NCI-H1694 (cell line): ENCODE results near the gene LDB1.

ENCODE experiments used
- DNase-seq: peaks from one replicate; lab custom pipeline; 2025; lab: John Stamatoyannopoulos, UW

LDB1 gene

DNA sequence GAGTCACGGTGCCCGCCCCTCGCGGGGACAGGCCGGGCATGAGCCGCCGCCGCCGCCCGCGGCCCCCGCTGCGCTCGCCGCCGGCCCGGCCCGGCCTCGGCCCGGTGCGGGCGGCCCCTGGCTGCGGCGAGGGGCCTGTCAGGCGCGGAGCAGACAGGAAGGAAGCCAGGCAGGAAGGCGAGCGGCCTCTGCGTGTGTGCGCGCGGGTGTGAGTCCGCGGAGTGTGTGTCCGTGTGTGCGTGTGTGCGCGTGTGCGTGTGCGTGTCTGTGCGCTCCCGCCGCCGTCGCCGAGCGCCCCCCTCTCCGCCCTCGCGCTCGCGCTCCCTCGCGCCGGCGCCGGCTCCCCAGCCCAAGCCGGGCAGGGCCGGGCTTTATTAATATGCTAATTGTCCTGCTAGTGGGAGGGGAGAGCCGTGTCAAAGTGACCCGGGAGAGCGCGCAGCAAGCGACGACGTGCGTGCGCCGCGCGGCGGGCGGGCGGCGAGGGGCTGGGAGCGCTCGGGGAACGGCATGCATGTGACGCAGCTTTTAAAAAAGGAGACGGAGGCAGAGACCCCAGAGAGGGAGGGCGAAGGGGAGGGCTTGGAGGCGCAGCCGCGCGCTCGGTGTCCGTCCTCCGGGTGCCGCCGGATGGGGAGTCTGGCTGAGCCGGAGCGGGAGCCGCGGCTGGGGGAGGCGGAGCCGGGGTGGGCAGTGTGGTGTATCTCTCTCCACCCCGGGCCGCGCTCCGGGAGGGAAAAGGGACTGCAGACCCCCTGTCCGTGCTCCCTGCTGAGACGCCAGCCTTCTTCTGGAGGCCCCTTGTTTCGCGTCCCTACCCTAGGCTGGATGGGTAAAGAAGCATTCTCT, at the start of gene LDB1:
Gene LDB1, minus strand, starts transcription at position 227 of the 849 bp plus-strand sequence. CDS start 258 bp downstream, outside the sequence.
- peak; percentile 38 for DNase-seq

GRCh38 chr10:102167861-102168260, 47.7 kb upstream of the LDB1 start:
- DNase-seq = no peak

DNA sequence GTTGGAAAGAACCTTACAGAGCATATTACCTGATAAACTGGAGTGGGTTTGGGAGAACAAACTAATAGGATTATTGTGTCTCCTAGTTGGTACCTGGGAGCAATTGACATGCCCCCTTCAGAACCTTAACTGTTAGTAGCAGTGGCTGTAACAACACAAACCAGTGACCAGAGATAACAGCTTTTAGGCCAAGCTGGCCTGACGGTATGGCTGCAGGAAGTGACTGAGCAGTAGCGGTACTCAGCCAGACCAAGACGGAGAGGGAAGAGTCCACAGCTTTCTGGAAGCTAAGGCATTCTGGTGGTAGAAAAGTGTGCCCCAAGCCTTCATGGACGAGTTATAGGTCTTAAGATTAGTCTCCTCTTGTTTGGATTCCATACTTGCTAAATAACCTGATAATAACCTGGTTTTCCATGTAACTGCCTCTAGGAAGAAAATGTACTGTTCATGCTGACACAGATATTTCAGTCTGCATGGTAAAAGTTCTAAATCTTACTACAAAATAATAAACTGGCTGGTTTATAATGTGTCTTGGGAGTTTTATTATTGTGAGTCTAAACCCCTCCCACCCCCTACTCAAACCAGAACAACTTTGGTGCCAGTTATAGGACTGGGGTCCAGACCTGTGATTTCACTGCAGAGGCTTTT, 43.3 kb upstream of the LDB1 start:
- no peak for DNase-seq

DNA sequence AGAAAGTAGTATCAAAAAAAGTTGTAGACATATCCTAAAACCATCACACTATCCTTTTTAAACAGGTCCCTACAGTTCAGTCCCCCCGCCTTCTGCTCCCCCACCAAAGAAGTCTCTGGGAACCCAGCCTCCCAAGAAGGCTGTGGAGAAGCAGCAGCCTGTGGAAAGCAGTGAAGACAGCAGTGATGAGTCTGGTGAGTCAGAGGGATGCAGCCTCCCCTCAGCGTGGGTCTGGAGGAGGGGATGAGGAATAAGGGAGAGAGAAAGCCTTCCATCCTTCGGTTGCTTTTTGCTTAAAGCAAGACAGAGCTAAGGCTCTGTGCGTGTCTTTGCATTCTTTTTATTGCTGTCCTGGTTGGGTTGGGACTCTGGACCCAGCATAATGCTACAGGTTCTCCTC, 39.7 kb upstream of the LDB1 start:
- no peak for DNase-seq

DNA sequence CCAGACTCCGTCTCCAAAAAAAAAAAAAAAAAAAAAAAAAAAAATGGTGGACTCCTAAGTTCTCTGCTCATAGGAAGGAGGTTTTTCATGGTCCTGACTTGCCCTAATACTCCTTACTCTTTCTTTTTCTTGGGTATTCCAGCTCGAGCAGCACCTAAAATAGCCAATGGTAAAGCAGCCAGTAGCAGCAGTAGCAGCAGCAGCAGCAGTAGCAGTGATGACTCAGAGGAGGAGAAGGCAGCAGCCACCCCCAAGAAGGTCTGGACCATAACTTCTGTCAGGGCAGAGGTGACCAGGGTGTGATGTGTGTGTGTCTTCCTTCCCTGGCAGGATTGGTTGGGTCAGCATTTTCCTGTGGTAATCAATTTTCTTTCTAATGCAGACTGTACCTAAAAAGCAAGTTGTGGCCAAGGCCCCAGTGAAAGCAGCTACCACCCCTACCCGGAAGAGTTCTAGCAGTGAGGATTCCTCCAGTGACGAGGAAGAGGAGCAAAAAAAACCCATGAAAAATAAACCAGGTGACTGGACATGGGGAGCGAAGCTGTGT, 39.0 kb upstream of the LDB1 start:
- DNase-seq = no peak

- no peak for DNase-seq
Observed at GRCh38 chr10:102157224-102157623, 37.1 kb upstream of the LDB1 start.

- no peak for DNase-seq
Observed at GRCh38 chr10:102154466-102155116, 34.4 kb upstream of the LDB1 start.

GRCh38 chr10:102153093-102153620, 33.0 kb upstream of the LDB1 start:
- no peak for DNase-seq

DNA sequence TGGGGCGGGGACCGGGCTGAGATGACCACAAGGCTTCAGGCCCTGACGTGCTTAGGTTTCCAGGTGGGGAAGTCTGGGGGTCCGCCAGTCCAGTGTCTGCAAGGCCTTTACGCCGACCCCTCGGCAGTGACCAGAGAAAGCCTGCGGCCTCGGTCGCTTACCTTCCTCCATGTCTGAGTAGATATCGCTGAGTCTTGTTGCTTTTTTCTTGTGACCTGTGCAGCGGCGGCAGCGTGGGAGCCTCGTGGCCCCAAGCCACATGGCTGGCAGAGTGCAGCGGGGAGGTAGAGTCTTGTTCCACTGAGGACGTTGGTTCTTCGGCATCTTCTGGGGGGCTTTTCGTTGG, 32.4 kb upstream of the LDB1 start:
- no peak for DNase-seq

DNA sequence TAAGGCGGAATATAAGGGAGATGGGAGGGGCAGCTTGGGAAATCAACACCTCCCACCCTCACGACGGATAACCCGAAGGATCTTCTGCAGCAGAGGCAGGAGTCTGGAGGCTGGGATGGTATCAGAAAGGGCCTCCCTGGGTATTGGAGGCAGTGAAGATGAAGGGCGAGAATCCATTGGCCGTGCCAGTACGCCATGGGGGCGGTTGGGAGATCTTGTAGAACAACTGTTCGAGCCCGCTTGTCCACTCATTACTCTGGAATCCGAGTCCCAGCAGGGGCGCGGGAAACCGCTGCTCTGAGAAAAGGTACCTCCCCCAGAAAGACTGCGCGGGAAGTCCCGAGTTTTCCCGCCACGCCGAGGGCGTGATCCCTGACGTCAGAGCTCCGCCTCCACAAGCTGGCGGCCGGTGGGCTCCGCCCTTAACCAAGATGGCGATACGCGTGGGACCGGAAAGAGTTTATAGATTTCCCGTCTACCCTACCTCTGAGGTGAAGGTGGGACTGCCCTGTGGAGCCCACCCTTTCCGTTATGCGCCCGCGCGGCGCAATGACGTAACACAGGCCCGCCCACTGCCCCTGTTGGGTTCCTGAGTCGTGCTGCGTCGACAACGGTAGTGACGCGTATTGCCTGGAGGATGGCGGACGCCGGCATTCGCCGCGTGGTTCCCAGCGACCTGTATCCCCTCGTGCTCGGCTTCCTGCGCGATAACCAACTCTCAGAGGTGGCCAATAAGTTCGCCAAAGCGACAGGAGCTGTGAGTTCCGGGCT, 31.8 kb upstream of the LDB1 start, which contains the start of gene NOLC1:
Gene NOLC1, plus strand, starts transcription at position 616 of the 771 bp plus-strand sequence. Its CDS starts 22 bp downstream, at position 638.
- peak; percentile 96 for DNase-seq

GRCh38 chr10:102150970-102151773, 31.0 kb upstream of the LDB1 start:
- no peak for DNase-seq

DNA sequence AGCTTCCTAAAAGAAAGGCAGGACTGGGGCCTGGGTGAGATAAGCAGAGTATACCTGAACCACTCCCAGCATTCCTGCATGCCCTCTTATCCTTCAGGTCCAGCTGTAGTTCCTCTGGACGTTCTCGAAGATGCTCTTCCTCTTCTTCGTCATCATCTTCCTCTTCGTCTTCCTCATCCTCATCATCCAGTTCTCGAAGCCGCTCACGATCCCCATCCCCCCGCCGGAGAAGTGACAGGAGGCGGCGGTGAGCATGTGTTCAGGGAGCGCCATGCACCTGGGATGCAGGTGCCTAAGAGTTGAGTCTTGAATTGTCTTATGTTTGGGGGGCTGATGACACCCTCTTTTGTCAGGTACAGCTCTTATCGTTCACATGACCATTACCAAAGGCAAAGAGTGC, 28.1 kb upstream of the LDB1 start:
- no peak for DNase-seq

DNA sequence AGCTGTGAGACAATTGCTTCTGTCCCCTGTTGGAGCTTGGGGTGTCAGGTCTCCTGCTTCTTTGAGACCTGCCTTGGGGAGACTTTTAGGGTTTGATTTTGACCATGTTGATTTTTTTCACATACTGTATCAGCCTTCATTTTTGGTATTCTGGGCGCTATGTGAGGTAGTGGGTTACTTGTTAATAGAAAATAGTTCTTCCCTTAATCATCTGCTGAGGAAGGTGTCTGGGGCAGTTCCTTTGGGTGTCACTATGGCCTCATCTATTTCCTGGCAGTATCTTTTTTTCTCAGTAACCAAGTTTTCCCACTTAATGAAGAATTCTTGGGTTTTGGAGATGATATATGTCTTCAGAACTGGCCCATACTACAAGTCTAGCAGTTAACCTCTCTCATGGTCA, 27.4 kb upstream of the LDB1 start:
- no peak for DNase-seq

DNA sequence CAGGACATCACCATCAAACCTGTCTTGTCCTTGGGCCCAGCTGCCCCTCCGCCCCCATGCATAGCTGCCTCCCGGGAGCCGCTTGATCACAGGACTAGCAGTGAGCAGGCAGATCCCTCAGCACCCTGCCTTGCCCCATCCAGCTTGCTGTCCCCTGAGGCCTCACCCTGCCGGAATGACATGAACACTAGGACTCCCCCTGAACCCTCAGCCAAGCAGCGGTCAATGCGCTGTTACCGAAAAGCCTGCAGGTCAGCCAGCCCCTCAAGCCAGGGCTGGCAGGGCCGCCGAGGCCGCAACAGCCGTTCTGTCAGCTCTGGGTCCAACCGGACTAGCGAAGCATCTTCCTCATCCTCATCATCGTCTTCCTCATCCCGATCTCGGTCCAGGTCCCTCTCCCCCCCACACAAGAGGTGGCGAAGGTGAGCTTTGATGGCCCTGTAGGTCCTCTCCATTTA, 26.8 kb upstream of the LDB1 start:
- no peak for DNase-seq

DNA sequence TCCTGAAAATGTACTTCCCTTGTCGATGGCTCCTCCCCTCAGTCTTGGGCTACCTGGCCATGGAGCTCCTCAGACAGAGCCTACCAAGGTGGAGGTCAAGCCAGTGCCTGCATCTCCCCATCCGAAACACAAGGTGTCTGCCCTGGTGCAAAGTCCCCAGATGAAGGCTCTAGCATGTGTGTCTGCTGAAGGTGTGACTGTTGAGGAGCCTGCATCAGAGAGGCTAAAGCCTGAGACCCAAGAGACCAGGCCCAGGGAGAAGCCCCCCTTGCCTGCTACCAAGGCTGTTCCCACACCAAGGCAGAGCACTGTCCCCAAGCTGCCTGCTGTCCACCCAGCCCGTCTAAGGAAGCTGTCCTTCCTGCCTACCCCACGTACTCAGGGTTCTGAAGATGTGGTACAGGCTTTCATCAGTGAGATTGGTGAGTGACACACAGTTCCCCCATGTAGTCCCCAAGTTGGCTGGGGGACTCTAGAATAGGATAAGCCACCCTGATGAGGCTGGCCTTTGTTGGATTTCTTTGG, 21.5 kb upstream of the LDB1 start:
- DNase-seq = no peak

- DNase-seq = no peak
Observed at GRCh38 chr10:102140913-102141540, 20.9 kb upstream of the LDB1 start.

- DNase-seq = no peak
Observed at GRCh38 chr10:102140218-102140617, 20.1 kb upstream of the LDB1 start.

DNA sequence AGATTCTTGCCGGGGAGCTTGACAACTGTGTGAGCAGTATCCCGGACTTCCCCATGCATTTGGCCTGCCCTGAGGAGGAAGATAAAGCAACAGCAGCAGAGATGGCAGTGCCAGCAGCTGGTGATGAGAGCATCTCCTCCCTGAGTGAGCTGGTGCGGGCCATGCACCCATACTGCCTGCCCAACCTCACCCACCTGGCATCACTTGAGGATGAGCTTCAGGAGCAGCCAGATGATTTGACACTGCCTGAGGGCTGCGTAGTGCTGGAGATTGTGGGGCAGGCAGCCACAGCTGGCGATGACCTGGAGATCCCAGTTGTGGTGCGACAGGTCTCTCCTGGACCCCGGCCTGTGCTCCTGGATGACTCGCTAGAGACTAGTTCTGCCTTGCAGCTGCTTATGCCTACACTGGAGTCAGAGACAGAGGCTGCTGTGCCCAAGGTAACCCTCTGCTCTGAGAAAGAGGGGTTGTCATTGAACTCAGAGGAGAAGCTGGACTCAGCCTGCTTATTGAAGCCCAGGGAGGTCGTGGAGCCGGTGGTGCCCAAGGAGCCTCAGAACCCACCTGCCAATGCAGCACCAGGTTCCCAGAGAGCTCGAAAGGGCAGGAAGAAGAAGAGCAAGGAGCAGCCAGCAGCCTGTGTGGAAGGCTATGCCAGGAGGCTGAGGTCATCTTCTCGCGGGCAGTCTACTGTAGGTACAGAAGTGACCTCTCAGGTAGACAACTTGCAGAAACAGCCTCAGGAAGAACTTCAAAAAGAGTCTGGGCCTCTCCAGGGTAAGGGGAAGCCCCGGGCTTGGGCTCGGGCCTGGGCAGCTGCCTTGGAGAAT, 19.3 kb upstream of the LDB1 start:
- DNase-seq = no peak

DNA sequence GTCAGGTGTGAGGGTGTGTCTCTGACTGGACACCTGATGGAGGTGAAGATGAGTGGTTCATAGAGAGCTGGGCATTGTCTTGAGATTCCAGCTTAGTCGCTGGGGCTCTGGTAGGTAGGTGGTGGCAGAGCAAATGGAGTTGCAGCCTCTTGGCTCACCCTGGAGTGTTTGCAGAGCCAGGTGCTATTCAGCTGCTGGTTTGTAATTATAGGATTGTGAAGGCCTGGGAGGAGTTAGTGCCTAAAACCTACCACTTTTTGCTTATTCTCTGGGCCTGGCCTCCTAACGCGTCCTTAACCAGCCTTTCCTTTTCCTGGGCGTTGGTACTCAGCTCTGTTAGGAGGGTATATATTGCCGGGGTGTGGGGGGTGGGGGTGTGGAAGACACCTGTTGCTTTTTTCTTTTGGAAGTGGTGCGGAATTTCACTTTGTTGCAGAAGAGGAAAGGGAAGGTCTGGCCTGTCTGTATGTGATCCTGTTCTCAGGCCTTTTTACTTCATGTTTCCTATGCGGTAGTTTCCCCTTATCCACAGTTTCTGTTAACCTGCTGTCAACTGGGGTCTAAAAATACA, 15.9 kb upstream of the LDB1 start:
- no peak for DNase-seq
